Epithelial cell of proximal tubule (primary cell): ENCODE results near the gene MYO1D. TPM values are rescaled to one million over a fixed set of nuclear protein-coding genes. Genes with fewer than 3 reads are reported as not detected.

Source experiments
- DNase-seq: peaks from one replicate; pipeline ENCODE4 v3.0.0-alpha.2; 2011; ENCODE audit warnings: low read depth
- H3K4me3 ChIP-seq: 2 replicates; pipeline ENCODE4 v1.5.1; 2011; ENCODE audit warnings: low read depth, mild to moderate bottlenecking, low read length
- CTCF ChIP-seq: conservative IDR thresholded peaks from 2 replicates; pipeline ENCODE4 v1.5.1; 2012; ENCODE audit warnings: low read depth, mild to moderate bottlenecking, low read length
- total RNA-seq: library from RNA; depleted of rRNA; stranded (reverse); fragments of >200 nt; gene quantifications from 2 replicates; pipeline ENCODE4 v1.2.3, GENCODE V29; 2015

The MYO1D gene
- total RNA-seq, 1 donor from 2014 or later: 54.4 TPM

DNA sequence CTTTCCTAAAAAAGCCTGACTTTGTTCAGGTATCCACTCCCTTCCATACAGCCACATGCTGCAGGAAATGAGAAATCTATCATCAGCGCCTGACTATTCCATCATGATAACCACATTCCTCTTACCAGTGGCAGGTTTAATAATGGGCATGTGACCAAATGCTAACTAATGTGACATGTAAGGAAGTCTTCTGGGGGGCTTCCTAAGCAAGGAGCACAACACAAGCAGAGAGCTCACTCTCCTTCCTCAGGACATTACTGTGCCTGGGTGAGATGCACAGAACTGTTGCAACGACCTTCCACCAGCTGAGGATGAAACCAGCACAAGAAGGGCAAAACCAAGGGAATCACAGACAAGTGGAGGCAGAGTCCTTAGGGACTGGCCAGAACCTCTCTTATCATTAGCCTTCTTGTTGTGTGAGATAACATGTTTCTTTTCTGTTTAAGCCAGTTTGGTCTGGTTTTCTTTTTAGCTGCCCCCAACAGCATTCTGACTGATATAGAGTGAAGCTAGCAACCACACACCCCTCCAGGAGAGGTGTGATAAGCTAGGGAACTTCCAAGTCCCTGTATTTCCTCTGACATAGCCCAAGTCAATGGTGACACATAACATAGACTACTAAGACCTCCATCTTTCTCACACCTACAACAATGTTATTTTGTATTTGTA lies 16.9 kb downstream of the MYO1D start:
- no peak for TF ChIP-seq CTCF
- no peak overlapping the region for H3K4me3 ChIP-seq
- no peak for DNase-seq

- H3K4me3 ChIP-seq: no peak overlapping the region
- no peak for DNase-seq
- TF ChIP-seq CTCF: no peak
Observed at GRCh38 chr17:32855620-32856019, 21.3 kb downstream of the MYO1D start.

DNA sequence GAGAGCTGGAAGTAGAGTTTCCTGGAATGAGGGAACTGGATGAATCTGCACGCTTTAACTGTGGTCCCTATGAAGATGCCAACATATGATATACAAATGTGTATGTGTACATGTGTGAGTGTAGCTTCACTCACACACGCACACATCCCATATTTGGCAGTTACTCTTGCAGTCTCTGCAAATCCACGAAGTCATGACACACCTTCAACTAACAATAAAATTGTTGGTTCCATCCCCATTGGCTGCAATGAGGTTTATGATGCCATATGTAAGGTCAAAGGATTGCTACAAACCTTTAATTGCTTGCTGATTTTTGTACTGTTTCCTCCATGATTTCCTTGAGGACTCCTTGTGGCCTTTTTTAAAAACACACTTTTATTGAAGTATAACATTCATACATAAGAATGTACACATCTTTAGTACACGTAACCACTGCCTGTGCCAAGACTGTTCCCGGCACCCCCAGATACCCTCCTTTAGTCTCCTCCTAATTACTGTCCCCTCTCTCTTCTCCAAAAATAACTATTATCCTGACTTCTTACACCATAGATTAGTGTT lies 22.0 kb downstream of the MYO1D start:
- H3K4me3 ChIP-seq: no peak overlapping the region
- DNase-seq: no peak
- TF ChIP-seq CTCF: no peak

DNA sequence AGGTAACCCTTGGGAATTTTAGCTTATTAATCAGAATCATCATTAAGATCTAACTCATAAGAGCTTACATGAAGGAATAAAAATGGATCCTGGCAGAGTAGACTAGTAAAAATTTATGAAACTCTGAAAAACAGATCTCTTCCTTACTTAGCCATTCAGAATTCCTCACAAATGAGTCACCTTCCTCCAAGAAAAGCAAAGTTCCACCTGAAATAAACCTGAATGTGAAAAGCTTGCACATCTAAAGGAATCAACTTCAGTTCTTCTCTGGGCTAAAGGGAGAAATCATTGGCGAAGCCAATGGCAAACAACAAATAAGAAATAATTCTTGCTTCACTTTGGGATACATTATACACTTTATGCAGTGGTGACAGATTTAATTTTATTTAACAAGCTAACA lies 22.7 kb downstream of the MYO1D start:
- H3K4me3 ChIP-seq: no peak overlapping the region
- no peak for TF ChIP-seq CTCF
- no peak for DNase-seq

DNA sequence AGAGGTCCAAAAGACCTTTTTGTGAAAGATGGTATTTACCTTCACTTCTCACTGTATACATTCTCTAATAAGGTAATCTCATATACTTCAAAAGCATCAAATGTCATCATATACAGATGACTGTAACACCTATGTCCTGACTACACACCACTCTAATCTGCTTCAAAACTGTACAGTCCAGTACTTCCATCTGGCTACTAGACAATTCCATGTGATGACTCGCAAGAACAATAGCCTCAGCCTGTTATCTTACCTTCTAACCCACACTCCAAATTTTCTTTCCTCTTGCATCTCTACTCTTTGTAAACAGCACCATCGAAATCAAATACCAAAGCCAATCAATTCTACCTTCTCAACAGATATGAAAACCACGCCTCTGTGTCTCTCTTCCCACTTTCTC lies 24.1 kb downstream of the MYO1D start:
- H3K4me3 ChIP-seq: no peak overlapping the region
- TF ChIP-seq CTCF: no peak
- DNase-seq: no peak

- TF ChIP-seq CTCF: no peak
- DNase-seq: no peak
Observed at GRCh38 chr17:32849879-32850278, 27.0 kb downstream of the MYO1D start.

DNA sequence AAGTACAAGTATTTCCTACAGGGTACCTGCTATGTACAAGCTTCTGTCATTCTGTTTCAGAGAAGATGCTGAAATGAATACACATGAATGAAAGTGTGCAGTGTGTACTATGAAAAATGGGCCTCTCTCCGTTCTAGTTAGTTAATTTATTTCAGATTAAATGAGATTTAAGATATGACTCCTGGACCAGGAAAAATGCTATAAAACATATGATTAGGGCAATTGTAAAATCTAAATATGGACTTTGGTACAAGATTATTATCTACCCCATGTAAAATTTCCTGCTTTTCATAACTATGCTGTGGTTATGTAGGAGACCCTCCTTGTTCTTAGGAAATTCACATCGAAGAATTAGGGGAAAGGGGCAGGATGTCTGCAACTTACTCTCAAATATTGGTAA lies 28.9 kb downstream of the MYO1D start:
- no peak for DNase-seq
- no peak for TF ChIP-seq CTCF
- H3K4me3 ChIP-seq: no peak overlapping the region

More at GRCh38 chr17:32849879-32850278, 27.0 kb downstream of the MYO1D start:
- H3K4me3 ChIP-seq: no peak overlapping the region
